Hematopoietic multipotent progenitor cell treated with erythropoietin and hydrocortisone succinate and interleukin-3 and kit ligand, for 8 days (in vitro differentiated cells): ENCODE measurements around the gene RASGEF1C.

Experiments used
- DNase-seq: peaks from one replicate; pipeline ENCODE4 v3.0.0-alpha.2; 2015

The RASGEF1C gene

DNA sequence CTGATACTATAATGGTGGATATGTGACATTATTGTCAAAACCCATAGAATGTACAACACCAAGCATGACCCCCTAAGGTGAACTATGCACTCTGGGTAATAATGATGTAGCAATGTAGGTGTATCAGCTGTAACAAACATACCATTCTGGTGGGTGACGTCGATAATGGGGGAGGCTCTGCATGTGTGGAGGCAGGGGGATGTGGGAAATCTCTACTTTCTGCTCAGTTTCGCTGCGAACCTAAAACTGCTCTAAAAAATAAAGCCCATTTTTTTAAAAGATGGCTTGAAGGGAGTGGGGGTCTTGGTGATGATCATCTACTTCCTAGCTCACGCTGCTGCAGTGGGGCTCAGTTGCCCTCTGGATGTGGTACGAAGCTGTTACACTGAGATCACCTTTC, 51.1 kb downstream of the RASGEF1C start:
- no peak for DNase-seq

DNA sequence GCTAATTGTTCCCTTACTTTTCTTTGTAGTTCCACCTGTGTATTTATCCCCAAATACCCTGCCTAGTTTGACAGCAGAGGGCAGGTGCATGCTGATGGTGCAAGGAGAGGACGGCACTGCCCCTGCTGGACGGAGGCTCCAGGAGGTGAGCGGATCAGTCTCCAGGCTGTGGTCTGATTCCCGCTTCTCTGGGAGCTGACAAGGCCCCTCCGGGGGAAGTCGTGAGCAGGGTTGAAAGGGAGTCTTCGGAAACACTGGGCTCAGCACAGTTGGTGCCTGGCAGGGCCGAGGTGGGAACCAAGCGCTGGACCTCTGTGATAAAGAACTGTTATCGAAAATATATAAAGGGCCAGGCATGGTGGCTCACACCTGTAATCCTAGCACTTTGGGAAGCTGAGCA, 52.9 kb downstream of the RASGEF1C start:
- DNase-seq = no peak

DNA sequence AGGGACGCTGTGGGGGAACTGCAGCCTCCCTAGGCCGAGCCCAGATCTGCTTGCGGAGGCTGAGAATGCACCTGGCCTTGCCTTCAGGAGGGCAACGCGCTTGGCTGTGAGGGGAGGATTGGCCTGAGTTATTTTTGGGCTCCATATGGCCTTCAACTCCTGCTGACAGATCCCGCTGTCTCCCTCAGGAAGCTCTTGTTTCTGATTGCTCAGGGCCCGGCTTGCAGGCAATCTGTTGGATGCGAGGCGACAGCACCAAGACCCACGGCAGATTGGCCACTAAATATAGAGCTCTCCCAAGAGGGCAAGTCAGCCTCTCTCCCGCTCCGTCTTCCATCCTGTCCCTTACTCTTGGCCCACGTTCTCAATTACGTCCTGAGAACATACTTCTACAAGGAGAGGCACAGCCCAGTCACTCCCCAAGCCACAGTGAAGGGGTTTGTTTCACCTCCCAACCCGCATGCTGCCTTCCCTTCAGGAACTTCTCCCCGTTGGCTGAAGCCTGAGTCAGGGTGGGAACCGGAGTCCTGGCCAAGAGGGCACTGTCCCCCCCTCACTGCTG, 53.6 kb downstream of the RASGEF1C start:
- DNase-seq = no peak

DNA sequence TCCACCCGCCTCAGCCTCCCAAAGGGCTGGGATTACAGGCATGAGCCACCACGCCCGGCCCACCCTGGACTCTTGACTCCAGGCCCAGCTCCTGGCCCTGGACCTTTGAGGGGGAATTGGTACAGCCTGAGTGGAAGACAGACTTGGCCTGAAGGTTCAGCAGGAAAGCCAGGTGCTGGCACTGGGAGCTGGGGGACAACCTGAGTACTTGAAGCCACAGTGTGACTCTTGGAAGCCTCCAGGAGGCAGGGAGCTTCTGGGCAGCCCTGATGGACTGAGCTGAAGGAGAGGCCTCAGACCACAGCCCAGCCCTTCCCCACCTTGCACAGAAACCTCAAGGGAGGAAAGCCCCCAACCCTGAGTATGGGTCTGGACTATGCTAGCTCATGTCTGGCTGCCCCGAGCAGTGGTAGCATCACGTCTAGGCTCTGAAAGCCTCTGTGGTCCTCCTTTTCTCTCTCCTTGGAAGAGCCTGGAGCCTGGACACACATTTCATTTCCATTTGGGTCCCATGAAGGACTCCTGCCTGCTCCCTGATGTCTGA, 54.1 kb downstream of the RASGEF1C start:
- no peak for DNase-seq

DNA sequence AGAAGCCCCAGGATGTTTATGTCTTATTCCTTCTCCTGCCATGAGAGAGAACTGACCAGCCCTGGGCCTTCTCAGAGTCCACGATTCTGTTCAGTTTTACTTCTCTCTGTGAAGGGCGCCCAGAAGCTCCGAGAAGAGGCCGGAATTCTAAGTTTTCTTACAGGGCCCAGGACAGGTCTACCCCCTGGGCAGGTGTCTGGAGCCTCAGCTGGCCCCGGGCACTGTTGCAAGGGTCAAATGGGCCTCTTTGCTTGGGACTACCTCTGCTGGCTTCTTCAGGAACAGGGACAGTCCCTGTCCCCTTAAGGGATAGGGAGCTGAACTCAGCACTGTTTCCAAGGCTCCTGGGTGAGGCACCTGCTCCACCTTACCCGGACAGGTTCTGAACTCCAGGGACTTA, 55.0 kb downstream of the RASGEF1C start:
- DNase-seq = no peak

DNA sequence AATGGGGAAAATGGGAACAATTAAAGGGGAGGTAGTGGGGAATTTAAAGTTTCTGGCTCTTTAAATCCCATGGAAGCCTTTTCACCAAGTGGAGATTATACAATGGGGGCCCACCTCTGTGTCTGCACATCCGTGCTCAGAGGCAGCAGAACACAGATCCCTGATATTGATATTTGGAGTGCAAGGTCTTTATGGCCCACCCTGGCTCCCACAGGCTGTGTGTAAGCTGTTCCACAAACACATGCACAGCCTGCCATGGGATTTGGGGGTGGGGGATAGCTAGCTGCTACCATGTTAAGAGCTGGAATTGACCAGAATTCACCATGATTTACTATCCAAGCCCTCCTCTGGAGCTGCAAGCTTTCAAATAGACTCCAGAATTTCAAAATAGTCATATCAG, 55.9 kb downstream of the RASGEF1C start:
- no peak for DNase-seq

DNA sequence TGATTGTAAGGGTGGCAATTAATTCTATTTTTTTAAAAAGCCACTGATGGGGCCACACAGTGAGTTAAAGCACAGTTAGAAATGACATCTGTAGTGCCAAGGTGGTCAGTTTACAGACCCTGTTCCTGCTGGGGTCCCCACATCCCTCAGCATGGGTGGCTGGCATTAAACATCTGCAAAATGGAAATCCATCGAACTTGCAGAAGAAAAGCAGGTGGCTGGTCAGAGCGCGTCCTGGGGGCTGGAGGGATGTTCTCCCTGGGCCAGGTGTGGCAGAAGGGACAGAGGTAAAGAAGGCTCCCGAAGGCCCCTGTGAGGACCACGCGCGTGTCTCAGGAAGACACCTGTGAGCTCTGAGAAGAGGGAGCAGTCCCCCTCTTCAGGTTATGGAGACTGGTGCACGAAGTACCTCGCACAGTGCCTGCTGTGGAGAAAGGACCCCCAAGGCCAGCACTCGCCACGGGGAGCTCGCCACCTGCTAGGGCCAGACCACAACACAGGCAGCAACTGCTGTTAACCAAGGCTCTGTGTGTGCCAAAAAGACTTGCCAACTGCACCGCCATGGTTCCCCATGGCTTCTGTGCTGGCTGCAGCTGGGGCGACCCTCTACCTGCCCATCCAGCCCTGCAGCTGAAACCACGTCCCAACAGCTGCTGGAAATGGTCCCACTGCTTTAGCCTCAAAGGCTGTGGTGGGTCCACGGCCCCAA, 65.2 kb downstream of the RASGEF1C start:
- no peak for DNase-seq

DNA sequence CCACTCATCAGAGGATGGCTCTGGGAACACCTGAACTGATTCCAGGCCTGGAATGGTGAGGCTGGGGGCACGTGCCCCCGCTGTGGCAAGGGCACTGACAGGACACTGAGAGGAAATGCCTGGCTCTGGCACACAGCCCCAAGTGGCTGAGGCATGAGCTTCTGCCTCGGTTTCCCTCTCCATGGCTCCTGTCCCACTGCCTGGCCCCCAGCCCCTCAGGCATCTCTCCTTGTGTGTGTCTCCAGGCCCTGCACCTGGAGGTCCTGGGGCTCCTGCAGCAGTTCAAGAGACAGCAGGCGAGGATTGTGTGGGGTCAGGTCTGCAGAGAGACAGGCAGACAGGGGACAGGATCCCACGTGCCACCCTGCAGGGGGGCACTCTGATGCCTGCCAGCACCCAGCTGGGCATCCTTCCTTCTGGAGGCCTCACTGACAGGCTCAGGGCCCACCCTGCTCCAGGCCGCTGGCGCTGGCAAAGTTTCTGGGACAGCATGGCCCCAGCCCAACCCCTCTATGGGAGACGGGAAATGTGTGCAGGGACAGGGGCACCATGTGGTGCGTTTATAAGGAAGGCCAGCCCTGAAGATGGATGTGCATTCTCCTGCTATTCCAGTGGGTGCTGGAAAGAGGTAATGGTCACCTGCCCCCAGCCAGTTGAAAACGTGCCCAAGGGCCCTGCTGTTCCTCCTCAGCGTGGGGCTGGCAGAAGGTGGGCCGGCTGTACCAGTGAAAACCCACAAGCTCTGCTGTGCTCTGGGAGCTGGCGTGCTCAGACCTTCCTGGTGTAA, 66.0 kb downstream of the RASGEF1C start:
- no peak for DNase-seq

DNA sequence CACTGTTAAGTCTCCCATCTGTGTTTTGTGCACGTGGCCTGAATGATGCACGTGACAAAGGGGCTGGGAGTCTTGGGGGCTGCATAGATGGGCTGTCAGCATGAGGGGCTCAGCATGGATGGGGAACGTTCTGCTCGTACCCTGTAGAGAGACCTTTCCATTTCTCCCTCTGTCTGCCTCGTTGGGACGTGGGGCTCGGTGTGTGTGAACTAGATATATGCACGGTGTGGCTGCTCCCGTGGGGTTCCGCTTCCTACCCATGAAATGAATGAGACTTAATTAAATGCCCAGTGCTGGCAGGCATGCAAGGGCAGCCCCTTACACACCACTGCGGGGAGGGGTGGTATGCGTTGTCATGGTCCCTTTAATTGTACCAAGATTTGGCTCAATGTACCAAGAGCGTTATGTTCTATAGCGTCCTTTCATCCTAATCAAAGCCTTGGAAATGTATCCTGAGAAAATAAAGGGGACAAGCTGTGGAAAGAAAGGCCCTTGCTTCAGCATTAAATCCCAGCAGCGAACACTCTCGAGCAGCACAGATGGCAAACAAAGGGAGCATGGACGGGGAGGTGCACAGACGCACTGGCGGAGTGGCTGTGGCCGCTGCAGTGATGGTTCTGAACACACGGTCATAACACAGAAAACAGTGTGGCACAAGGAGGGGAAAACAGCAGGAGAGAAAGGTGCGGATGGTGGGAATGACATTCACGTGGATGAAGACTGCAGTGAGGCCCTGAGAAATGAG, 66.8 kb downstream of the RASGEF1C start:
- no peak for DNase-seq

DNA sequence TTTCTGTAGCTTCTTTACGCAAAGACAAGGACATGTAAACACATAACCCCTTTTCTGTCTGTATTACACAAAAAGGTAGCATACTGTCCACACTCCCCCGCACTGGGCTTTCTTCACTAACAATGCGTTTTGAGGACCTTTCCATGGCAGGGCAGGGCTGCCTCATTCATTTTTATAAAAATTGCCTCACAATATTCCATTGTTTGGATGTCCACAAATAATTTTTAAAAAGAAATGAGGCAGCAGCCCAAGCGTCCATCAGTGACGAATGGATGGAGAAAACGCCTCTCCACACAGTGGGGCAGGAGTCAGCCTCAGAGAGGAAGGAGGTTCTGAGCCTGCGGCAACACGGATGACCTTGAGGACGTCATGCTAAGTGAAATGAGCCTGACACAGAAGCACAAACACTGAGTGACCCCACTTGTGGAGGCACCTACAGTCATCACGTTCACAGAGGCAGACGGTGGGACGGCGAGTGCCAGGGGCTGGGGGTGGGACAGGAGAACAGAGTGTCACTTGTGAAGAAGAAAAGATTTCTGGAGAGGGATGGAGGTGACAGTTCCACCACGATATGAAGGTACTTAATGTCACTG, 67.8 kb downstream of the RASGEF1C start:
- DNase-seq = no peak

DNA sequence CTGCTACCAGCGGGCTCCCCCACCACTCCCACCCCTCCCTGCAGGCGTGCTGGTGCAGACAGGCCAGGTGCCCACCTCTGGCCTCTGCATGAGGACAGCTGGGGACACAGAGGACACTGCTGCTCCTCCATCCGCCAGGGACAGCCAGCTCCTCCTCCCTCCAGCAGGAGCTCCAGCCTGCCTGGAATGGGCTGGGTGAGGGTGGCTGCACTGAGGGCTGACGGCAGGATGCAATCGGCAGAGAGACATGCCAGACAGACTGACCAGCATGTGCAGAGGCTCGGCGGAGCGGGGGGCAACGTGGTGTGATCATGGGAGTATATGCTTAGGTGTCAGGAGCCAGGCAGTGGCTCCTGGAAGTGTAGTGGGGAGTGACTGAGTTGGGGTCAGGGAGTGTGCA, 68.4 kb downstream of the RASGEF1C start:
- DNase-seq = no peak

DNA sequence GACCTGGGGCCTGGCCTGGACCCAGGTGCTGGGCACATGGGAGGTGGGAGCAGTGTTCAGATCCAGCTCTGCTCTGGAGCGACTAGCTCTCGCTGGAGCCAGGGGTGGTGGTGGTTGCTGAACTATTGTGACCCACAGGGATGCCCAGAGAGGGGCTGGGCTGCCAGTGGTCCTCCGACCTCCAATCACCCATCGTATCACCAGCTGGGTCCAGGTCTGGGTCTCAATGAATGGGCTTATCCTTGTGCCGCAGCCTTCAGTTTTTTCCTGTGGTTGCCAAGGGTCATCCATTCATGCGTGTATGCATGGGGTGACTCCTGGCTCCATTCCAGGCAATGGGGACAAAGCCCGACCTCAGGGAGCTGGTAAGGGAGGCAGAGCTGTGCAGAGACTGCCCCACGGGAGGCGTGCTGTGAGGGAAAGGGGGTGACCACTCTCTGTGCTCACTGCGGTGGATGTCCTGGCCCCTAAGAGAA, 68.9 kb downstream of the RASGEF1C start:
- no peak for DNase-seq

DNA sequence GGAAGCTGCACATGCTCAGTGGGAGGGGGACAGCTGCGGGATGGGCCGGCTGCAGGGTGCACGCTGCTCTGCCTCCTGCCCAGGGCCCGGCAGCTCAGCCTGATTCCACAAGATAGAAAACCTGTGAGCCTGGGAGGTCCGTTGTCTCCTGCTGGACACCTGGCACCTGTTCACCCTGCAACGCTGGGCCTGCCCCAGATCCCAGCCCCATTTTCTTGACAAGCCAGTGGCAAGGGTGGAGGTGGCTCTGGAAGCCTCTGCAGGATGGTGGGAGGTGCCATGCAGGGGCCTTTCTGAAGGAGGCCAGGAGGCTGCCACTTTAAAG, 69.3 kb downstream of the RASGEF1C start:
- no peak for DNase-seq

DNA sequence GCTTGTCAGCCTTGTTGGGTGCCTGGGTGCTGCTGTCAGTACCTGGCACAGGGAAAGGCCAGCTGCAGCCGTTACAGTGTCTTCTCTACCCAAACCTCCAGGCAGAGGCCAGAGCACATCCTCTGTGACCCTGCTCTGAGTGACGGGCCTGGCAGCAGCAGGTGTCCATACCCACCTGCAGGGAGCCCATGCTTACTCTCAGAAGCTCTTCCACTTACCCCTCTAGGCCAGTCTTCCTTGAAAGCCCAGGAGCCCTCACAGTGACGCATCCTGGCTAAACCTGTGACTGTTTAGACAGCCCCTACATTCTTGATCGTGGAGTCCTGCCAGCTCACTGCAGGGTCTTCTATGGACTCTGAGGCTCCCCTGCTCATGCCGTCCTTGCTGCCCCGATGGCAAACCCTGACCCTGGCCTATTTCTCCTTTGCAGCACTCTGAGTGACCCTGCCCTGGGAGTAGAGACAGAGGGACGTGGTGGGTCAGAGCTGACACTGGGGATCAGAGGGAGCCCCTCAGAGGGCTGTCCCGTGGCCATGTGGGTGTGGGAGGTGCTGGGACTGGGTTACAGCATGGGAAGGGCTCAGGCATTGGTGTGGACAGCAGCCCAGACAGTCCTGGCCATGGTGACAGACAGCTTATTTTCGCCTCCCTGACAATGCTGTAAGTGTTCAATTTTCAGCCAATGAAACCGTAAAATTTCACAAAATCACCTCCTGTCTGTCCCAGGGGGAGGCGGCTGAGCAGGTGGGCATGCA, 69.9 kb downstream of the RASGEF1C start:
- DNase-seq = no peak

DNA sequence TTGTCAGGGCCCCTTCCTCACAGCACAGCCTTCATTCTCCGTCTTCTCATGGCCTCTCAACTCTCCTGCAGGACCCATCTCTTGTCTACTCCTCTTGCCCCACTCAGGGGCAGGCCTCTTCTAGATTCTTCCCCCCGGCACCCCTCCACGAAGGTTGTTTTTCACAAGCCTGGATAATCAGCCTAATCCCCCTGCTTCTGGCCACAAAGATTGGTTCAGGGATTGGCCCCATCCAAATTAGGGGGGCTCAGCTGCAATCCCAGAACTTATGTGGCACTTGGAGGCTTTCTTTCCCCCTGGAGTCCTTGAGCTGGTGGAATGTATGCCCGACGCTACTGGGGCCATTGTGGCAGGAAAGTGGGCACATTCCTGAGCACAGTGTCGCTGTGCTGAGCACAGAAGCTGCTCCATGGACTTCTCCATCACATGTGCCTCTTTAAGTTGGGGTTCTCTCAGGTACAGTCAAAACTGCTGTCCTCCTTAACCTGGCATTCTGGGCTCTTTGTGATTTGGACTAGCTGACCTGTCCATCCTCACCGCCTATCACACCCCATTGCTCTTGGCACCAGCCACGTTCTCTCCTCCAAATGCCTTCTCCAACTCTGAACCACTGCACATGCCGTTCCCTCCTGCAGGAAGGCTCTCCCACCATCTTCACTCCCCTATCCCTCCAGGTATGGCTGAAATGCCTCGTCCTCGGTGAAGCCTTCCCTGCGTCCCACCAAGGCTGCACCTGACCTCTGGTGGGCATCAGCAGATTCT, 70.6 kb downstream of the RASGEF1C start:
- DNase-seq = no peak

DNA sequence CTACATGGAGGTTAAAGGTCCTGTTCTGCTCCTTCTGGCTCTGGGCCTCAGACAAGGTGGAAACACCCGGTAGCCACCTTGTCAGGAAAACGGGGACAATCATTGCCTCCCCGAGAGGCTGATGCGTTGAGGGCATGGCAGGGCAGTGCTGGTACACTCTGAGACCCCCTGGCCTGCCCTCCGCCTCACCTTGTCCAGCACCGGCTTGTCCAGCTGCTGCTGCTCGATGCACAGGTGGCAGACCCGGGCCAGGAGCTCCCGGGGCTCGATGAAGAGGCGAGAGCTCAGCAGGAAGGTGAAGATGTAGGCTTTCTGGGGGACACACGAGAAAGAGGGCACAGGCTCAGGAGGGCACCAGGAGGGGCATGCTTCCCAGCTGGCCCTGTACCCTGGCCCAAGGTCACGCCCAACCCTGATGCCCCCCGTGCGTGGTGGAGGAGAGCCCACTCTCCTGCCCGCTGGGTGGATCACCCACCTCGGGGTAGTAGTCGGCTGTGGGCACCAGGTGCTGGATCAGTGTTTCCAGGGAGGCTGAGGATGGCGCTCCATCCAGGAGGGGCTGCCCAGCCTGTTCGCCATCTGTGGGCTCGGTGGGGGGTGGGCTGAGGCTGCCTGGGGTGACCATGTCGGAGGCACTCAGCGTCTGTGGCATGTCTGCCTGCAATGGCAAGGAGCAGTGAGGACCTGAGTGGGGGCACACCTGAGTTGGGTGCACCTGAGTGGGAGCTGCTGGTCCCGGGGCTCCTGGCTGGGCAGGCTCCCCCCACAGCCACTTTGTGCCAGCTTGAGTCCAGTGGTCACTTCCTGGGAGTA, 71.4 kb downstream of the RASGEF1C start:
- no peak for DNase-seq

DNA sequence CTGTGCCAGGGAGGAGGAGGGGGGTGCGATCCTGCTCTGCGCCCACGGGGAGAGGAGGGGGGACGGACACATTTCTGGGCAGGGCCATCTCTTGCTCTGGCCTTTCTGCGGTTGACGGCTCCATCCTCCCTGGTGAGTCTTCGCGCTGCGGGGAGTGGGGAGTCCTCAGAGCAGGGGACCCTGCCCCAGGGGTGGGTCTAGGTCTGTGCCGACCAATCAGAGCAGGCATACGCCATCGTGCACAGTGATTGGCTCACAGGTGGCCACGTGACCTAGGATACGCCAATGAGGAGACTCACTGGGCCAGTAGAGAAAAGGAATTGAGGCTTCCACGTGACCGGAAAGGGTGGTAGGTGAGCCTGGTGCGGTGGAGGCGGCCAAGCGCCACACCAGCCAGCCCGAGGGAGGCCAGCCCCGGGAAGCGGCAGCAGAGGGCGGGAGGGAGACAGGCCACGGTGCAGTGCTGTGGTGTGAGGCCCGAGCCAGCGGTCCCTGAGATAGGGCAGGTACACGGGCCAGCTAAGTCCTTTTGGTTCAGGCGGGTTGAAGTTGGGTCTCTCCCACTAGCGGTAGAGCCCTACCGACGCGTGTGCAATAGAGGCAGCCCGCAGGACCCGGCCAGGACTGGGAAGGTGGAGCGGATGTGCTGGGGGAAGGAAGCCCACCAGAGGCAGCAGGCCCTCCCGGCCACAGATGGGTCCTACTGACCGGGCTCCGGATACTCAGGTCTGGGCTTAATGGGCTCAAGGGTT, 72.2 kb downstream of the RASGEF1C start:
- no peak for DNase-seq

DNA sequence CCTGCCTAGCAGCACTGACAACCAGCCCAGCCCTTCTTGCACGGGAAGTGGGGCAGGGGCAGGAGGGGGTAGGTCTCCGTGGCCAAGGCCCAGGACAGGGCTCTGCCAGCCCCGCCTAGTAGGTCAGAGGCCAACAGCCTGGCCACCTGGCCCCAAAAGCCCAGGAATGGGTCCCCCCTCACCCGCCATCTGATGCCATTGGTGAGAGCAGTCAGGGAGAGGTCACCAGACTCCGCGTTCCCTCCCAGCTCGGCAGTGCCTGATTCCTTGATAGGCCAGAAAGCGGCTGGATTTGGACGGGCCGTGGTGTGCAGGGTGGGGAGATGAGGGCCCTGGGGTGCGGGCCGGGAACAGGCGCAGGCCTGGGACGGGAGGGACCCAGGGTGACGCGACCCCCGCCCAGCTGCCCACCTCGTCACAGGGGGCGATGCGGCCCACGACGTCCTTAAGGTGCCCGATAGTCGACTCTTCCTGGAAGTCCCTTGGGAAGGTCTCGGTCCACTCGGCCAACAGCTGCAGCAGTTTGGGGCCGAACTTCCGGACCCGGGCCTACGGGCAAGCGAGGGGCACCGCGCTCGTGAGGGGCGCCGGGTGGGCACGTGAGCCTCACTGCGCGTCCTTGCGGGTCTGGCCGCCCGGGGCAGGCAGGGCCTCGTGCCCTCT, 72.9 kb downstream of the RASGEF1C start:
- no peak for DNase-seq
